K562 (cell line): ENCODE data around the gene GTPBP2. TPM values are rescaled to one million over a fixed set of nuclear protein-coding genes. Genes with fewer than 3 reads are reported as not detected.

Experiments used
- ARID1B ChIP-seq: fragments of 450-650 bp; IDR thresholded peaks from 2 replicates; pipeline ENCODE4 v1.6.1; 2016; ENCODE audit warnings: antibody characterized with exemption, mild to moderate bottlenecking, inconsistent platforms
- BACH1 ChIP-seq: fragments of 200-800 bp; sonication (Bioruptor generic); IDR thresholded peaks from 2 replicates; pipeline ENCODE4 v1.6.1; 2016; ENCODE audit warnings: missing genetic modification characterization, missing compliant biosample characterization
- BCL6 ChIP-seq: fragments of 250-450 bp; sonication (Bioruptor Pico); IDR thresholded peaks from 2 replicates; pipeline ENCODE4 v1.4.0; 2020
- BCOR ChIP-seq: fragments of 450-650 bp; IDR thresholded peaks from 2 replicates; pipeline ENCODE4 v1.6.1; 2016
- BDP1 ChIP-seq: IDR thresholded peaks from 3 replicates; pipeline ENCODE4 v1.6.1; 2011; ENCODE audit not compliant: insufficient read length, insufficient read depth
- CBX8 ChIP-seq: fragments of 200-600 bp; sonication (generic); IDR thresholded peaks from 2 replicates; pipeline ENCODE4 v1.6.1; 2012; ENCODE audit warnings: borderline replicate concordance, mixed run types, low read depth, mild to moderate bottlenecking, moderate library complexity, mixed read lengths, low read length, control low read depth, inconsistent platforms; ENCODE audit not compliant: poor library complexity, severe bottlenecking; ENCODE audit errors: extremely low read depth
- CCAR2 ChIP-seq: fragments of 200-400 bp; formaldehyde crosslinking; IDR thresholded peaks from 2 replicates; pipeline ENCODE4 v1.6.1; 2017; ENCODE audit warnings: mild to moderate bottlenecking, low read depth, low read length
- DEAF1 ChIP-seq: fragments of 450-650 bp; formaldehyde crosslinking; IDR thresholded peaks from 2 replicates; pipeline ENCODE4 v1.4.0; 2020; ENCODE audit warnings: mild to moderate bottlenecking, moderate library complexity
- DIDO1 ChIP-seq: fragments of 450-650 bp; IDR thresholded peaks from 2 replicates; pipeline ENCODE4 v1.6.1; 2016; ENCODE audit warnings: low read depth, missing biosample characterization, missing genetic modification characterization
- ELK3 ChIP-seq: fragments of 450-650 bp; formaldehyde crosslinking; IDR thresholded peaks from 2 replicates; pipeline ENCODE4 v1.4.0; 2020; ENCODE audit warnings: mild to moderate bottlenecking
- EP400 ChIP-seq: fragments of 450-650 bp; IDR thresholded peaks from 2 replicates; pipeline ENCODE4 v1.6.1; 2017; ENCODE audit warnings: antibody characterized with exemption, mild to moderate bottlenecking, moderate library complexity
- KAT2B ChIP-seq: IDR thresholded peaks from one replicate; pipeline ENCODE4 v1.6.1; 2012; ENCODE audit warnings: low read depth, mild to moderate bottlenecking, control low read depth, inconsistent platforms, low read length, moderate library complexity
- POLR2G ChIP-seq: fragments of 200-400 bp; formaldehyde crosslinking; IDR thresholded peaks from 2 replicates; pipeline ENCODE4 v1.6.1; 2017; ENCODE audit warnings: low read depth, mild to moderate bottlenecking, antibody characterized with exemption, low read length, moderate library complexity
- PREB ChIP-seq: sonication (generic); formaldehyde crosslinking; IDR thresholded peaks from 2 replicates; pipeline ENCODE4 v1.8.1; 2023; ENCODE audit warnings: mild to moderate bottlenecking, missing genetic modification reagents
- PURB ChIP-seq: sonication (generic); formaldehyde crosslinking; IDR thresholded peaks from 2 replicates; pipeline ENCODE4 v1.9.0; 2021; ENCODE audit warnings: low read depth, mild to moderate bottlenecking, missing genetic modification reagents
- RB1 ChIP-seq: fragments of 450-650 bp; IDR thresholded peaks from 2 replicates; pipeline ENCODE4 v1.6.1; 2017; ENCODE audit warnings: low read depth, mild to moderate bottlenecking
- SP2 ChIP-seq: IDR thresholded peaks from 2 replicates; pipeline ENCODE4 v1.6.1; 2011; ENCODE audit warnings: mild to moderate bottlenecking, low read depth, low read length, moderate library complexity; ENCODE audit not compliant: poor library complexity, severe bottlenecking; ENCODE audit errors: extremely low read depth
- SRSF3 ChIP-seq: fragments of 200-400 bp; formaldehyde crosslinking; IDR thresholded peaks from 2 replicates; pipeline ENCODE4 v1.6.1; 2016; ENCODE audit warnings: mild to moderate bottlenecking, low read length, moderate library complexity; ENCODE audit not compliant: insufficient read depth
- TAF9B ChIP-seq: fragments of 450-650 bp; IDR thresholded peaks from 2 replicates; pipeline ENCODE4 v1.6.1; 2018; ENCODE audit warnings: mild to moderate bottlenecking; ENCODE audit not compliant: partially characterized antibody
- TEAD1 ChIP-seq, 2 experiments: fragments of 450-650 bp in 1 of 2; sonication (generic) in 1 of 2; formaldehyde crosslinking; IDR thresholded peaks; 2 replicates each; pipeline versions ENCODE4 v1.4.0 to v1.8.0; 2020 to 2022; ENCODE audit warnings: mild to moderate bottlenecking in 2 of 2, missing genetic modification reagents in 1 of 2
- THRA ChIP-seq: fragments of 450-650 bp; IDR thresholded peaks from 2 replicates; pipeline ENCODE4 v1.6.1; 2017; ENCODE audit warnings: mild to moderate bottlenecking, moderate library complexity
- THRB ChIP-seq: fragments of 450-650 bp; formaldehyde crosslinking; conservative IDR thresholded peaks from 2 replicates; pipeline ENCODE4 v1.4.0; 2022; ENCODE audit warnings: mild to moderate bottlenecking, missing genetic modification characterization
- ZNF316 ChIP-seq: fragments of 450-650 bp; IDR thresholded peaks from 2 replicates; pipeline ENCODE4 v1.6.1; 2016
- polyA plus RNA-seq, 8 experiments: library from polyadenylated mRNA; depleted of rRNA in 4 of 8; stranded (reverse) in 5 of 8; unstranded in 3 of 8; fragments of >200 nt; fragmentation: Nextera tagmentation in 2 of 8; fragmentation: Illumina TruSeq in 1 of 8; extraction: Ambion mirVana in 2 of 8; extraction: Trizol in 1 of 8; gene quantifications; 2 replicates each; pipeline versions ENCODE4 v1.2.1 to v1.2.3, GENCODE V29; 2011 to 2014; ENCODE audit warnings: inconsistent platforms in 1 of 8, missing spikeins in 1 of 8
- total RNA-seq, 7 experiments: library from RNA; depleted of rRNA in 6 of 7; stranded (reverse); fragments of >200 nt in 6 of 7; fragmentation: Illumina TruSeq in 2 of 7; extraction: Trizol in 2 of 7; gene quantifications; 2 replicates each; pipeline versions ENCODE4 v1.2.1 to v1.2.3, GENCODE V29; 2011 to 2021; ENCODE audit warnings: low replicate concordance in 1 of 7

GTPBP2 gene
- total and polyA plus RNA-seq, 9 of the 15 experiments (the other 6 are each of a cell fraction or from before 2014, with no cell fraction given): 48.4 to 196 (median 111) TPM

GRCh38 chr6:43570876-43571441 is 58.1 kb downstream of the GTPBP2 start (continued):
- no peak for TF ChIP-seq CBX8
- peak; percentile 49; the same call in 1 of the 2 replicates for TF ChIP-seq DEAF1
- TF ChIP-seq DIDO1 (tag): no peak
- TF ChIP-seq BACH1 (tag): peak; percentile 95
- TF ChIP-seq KAT2B: no peak
- TF ChIP-seq EP400: peak; percentile 58
- TF ChIP-seq SRSF3: no peak
- TF ChIP-seq POLR2G: no peak
- no peak; the same call in 1 of the 2 replicates for TF ChIP-seq BCL6 (CRISPR knock-in tag)
- TF ChIP-seq PURB (CRISPR knock-in tag): no peak
- TF ChIP-seq THRA: no peak
- no peak for TF ChIP-seq CCAR2
- no peak for TF ChIP-seq PREB (CRISPR knock-in tag)
- TF ChIP-seq RB1: no peak
- no peak for TF ChIP-seq THRB (CRISPR knock-in tag)
- no peak for TF ChIP-seq BCOR
- TF ChIP-seq ARID1B: peak; percentile 71
- TF ChIP-seq TEAD1 (CRISPR knock-in tag; IDR thresholded peaks at IDR 0.05): peak; percentile 54 to 64; a peak in 1 of 4 replicates
- TF ChIP-seq SP2: no peak
- TF ChIP-seq ZNF316: no peak
- TF ChIP-seq ELK3 (CRISPR knock-in tag): no peak
- peak; percentile 34 for TF ChIP-seq TAF9B
- TF ChIP-seq BDP1: no peak
